ENCODE measurements around the gene BTG1. TPM values are rescaled to one million over a fixed set of nuclear protein-coding genes. Genes with fewer than 3 reads are reported as not detected.

The BTG1 gene
- total RNA-seq, 1 experiment from 2014 or later, result 32.7 TPM

GRCh38 chr12:92191061-92191460, 45.4 kb upstream of the BTG1 start:
- Histone ChIP-seq H3K79me1 (ENCODE audit: insufficient read depth, low read depth, low read length, poor library complexity, severe bottlenecking) (no peaks in the 10 kb centered on the region), H2BK20ac (ENCODE audit: low read depth, low read length, poor library complexity, severe bottlenecking) (no peak overlapping the region), H3K27me3 (ENCODE audit: insufficient read depth, low read length) (no peaks in the 10 kb centered on the region), H3K56ac (ENCODE audit: insufficient read length, low read depth, low read length) (no peak overlapping the region), H2AFZ (ENCODE audit: low read length) (no peak overlapping the region), H3K4me1 (ENCODE audit: insufficient read depth, low read length) (no peaks in the 10 kb centered on the region), H3K27ac (ENCODE audit: insufficient read length, low read depth, low read length) (no peak overlapping the region), H2AK5ac (ENCODE audit: insufficient read length, low read length) (no peak overlapping the region), H4K8ac (replicated peaks; ENCODE audit: insufficient read length, low read depth, low read length) (no peak overlapping the region), H3K4ac (ENCODE audit: low read depth, low read length) (no peak overlapping the region), H2BK15ac (ENCODE audit: low read depth, low read length) (no peak overlapping the region), H2BK120ac (ENCODE audit: low read depth, low read length, poor library complexity, severe bottlenecking) (no peak overlapping the region), H4K91ac (ENCODE audit: insufficient read length, low read depth, low read length) (no peak overlapping the region), H3K79me2 (ENCODE audit: insufficient read depth, low read length) (no peaks in the 10 kb centered on the region), H3K14ac (ENCODE audit: insufficient read depth, low read length) (no peak overlapping the region), H4K5ac (ENCODE audit: insufficient read length, low read depth, low read length) (no peak overlapping the region), H3K23ac (ENCODE audit: insufficient read length, low read depth, low read length) (no peak overlapping the region), H3K4me2 (ENCODE audit: insufficient read depth, insufficient read length, low read length) (no peak overlapping the region), H2BK12ac (ENCODE audit: insufficient read length, low read depth, low read length) (no peak overlapping the region), H3T11ph (ENCODE audit: low read length) (no peak overlapping the region), H3K23me2 (ENCODE audit: insufficient read length, low read depth, low read length, poor library complexity, severe bottlenecking) (no peaks in the 10 kb centered on the region), H2BK5ac (ENCODE audit: insufficient read length, low read length) (no peak overlapping the region), H3K9ac (ENCODE audit: extremely low read depth, insufficient read length, low read length) (no peak overlapping the region), H3K9me3 (ENCODE audit: control insufficient read depth, low read depth, low read length) (no peaks in the 10 kb centered on the region), H4K20me1 (ENCODE audit: control insufficient read depth, insufficient read depth, insufficient read length) (no peaks in the 10 kb centered on the region), H3K18ac (ENCODE audit: insufficient read length, low read depth, low read length) (no peak overlapping the region)
- TF ChIP-seq CTCF (conservative IDR thresholded peaks at IDR 0.05), result no peak
- no peak overlapping the region for H3K4me3 Mint-ChIP-seq
- WGBS (ENCODE audit: extremely low coverage, insufficient read length, low lambda C conversion rate), result no CpG with 5 or more reads among the region's 3 CpGs
- no peak overlapping the region for H3K27ac Mint-ChIP-seq
- H3K4me1 Mint-ChIP-seq, result peaks cover 9% of the 10 kb centered on the region in 2 experiments
- no peak for DNase-seq
- H3K36me3 Mint-ChIP-seq (ENCODE audit: insufficient read depth in 1 of 3, low read depth in 3 of 3), result peaks cover 0 to 1% (median 0%) of the 10 kb centered on the region in 3 experiments; a peak in 1 of 7 replicates
- H3K9me3 Mint-ChIP-seq, result peaks cover under 1 to 1% of the 10 kb centered on the region in 2 experiments; a peak in 2 of 5 replicates
- H3K27me3 Mint-ChIP-seq (ENCODE audit: low read depth), result no peaks in the 10 kb centered on the region
